SK-MEL-5 (cell line): ENCODE results near the gene MCL1. TPM values are rescaled to one million over a fixed set of nuclear protein-coding genes. Genes with fewer than 3 reads are reported as not detected.
"Not testable (repeated sequence)": the region's sequence is repeated elsewhere in the genome, so short reads cannot be mapped to it uniquely, and the experiment has no call there.

ENCODE experiments used
- DNase-seq: peaks from one replicate; pipeline ENCODE4 v3.0.0-alpha.2; 2016; ENCODE audit warnings: low read depth, low spot score
- in situ Hi-C: cut with HindIII; loops from 2 replicates; pipeline ENCODE4 v1.10.0; 2016; ENCODE audit warnings: low sequenced_read_pairs, high pct_unique_total_duplicates, low pct_unique_long_range_greater_than_20kb
- total RNA-seq: library from RNA; depleted of rRNA; stranded (reverse); fragments of >200 nt; shearing (Covaris generic); gene quantifications from 2 replicates; pipeline ENCODE4 v1.2.3, GENCODE V29; 2014

MCL1 gene
- total RNA-seq, 1 experiment from 2014 or later: 123 TPM

GRCh38 chr1:150606463-150607142 is 27.2 kb upstream of the MCL1 start:
- no peak for DNase-seq
- in situ Hi-C loops: no loop called here

- in situ Hi-C loops, DNase-seq: not testable (repeated sequence)
Measured at GRCh38 chr1:150605451-150605731, 26.0 kb upstream of the MCL1 start.

- DNase-seq: no peak
- in situ Hi-C loops: no loop called here
Measured at GRCh38 chr1:150604226-150604588, 24.8 kb upstream of the MCL1 start.

- DNase-seq: no peak
- in situ Hi-C loops: no loop called here
Measured at GRCh38 chr1:150603711-150604110, 24.3 kb upstream of the MCL1 start.

DNA sequence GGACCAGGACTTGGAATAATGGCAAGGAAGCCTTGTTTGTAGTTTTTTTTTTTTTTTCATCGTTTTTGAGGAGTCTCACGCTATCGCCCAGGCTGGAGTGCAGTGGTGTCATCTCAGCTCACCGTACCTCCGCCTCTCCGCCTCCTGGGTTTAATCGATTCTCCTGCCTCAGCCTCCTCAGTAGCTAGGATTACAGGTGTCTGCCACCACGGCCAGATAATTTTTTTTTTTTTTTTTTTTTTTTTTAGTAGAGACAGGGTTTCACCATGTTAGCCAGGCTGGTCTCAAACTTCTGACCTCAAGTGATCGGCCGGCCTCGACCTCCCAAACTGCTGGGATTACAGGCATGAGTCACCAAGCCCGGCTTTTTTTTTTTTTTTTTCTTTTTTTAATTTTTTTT is 23.0 kb upstream of the MCL1 start:
- in situ Hi-C loops, DNase-seq: not testable (repeated sequence)

DNA sequence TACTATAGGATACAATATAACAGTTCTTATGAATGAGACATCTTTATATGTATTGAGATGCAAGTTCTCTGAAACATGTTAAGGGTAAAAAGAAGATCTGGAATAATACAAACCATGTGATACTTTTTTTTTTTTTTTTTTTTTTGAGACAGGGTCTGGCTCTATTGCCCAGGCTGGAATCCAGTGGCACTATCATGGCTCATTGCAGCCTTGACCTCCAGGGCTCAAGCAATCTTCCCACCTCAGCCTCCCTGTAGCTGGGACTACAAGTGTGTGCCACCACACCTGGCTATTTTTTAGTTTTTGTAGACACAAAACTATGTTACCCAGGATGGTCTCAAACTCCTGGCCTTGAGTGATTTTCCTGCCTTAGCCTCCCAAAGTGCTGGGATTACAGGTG is 22.1 kb upstream of the MCL1 start:
- DNase-seq: no peak
- in situ Hi-C loops: no loop called here

DNA sequence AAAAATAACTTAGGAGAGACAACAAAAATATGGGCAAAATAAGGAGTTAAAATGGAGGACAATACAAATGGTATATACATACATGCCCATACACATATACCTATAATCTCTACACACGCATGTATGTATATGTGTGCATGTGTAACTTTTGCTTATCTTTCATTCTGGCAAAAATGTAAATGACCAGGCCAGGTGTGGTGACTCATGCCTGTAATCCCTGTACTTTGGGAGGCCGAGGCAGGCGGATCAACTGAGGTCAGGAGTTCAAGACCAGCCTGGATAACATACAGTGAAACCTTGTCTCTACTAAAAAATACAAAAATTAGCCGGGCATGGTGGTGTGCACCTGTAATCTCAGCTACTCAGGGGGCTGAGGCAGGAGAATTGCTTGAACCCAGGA is 18.9 kb upstream of the MCL1 start:
- in situ Hi-C loops, DNase-seq: not testable (repeated sequence)

DNA sequence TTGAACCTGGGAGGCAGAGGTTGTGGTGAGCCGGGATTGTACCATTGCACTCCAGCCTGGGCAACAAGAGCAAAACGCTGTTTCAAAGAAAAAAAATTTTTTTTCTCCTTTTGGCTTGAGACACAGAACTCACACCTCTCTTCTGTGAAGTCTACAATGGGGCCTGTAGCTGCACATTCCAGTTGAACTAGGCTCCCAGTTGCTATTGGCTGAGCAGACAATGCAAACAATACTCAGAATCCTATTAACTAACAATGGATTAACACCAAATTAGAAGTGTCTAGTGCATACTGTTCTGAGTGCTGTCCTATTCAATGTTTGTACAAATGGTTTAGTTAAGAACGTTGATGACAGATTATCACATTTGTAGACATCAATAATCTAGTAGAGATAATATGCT is 17.6 kb upstream of the MCL1 start:
- no peak for DNase-seq
- in situ Hi-C loops: no loop called here

GRCh38 chr1:150596095-150596892 is 16.9 kb upstream of the MCL1 start:
- DNase-seq: no peak
- in situ Hi-C loops: no loop called here

GRCh38 chr1:150582371-150582770 is 3.0 kb upstream of the MCL1 start:
- in situ Hi-C loops: no loop called here
- no peak for DNase-seq

DNA sequence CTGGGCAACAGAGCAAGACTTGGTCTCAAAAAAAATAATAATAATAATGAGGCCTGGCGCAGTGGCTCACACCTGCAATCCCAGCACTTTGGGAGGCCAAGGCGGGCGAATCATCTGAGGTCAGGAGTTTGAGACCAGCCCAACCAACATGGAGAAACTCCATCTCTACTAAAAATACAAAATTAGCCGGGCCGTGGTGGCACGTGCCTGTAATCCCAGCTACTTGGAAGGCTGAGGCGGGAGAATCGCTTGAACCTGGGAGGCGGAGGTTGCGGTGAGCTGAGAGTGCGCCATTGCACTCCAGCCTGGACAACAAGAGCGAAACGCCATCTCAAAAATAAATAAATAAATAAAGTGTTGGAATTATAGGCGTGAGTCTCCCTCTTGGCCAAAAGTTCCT is 2.6 kb upstream of the MCL1 start:
- DNase-seq, in situ Hi-C loops: not testable (repeated sequence)

GRCh38 chr1:150581437-150581836 is 2.0 kb upstream of the MCL1 start:
- DNase-seq, in situ Hi-C loops: not testable (repeated sequence)

GRCh38 chr1:150580966-150581365 is 1.6 kb upstream of the MCL1 start:
- DNase-seq, in situ Hi-C loops: not testable (repeated sequence)

DNA sequence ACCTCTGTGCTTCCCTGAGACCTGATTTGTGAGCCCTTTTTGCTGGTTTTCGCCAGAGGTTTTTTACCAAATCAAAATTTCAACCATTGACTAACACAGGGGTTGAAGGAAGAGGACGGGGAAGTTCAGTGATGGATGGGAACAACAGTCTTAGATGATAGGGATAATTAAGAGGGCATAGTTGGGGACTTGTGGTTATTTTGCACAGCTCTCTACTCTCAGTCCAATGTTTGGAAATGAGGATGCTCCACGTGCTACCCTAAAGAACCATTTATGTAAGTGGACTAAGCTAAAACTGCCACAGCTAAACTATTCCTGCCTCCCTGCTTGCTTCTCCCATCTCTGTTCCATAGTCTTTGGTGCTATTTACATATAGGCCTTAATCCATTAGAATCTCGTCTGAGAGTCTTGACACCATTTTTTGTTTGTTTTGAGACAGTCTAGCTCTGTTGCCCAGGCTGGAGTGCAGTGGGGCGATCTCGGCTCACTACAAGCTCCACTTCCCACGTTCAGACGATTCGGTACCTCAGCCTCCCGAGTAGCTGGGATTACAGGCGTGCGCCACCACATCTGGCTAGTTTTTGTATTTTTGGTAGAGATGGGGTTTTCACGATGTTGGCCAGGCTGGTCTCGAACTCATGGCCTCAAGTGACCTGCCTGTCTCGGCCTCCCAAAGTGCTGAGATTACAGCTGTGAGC is 684 bp upstream of the MCL1 start:
- DNase-seq: no peak
- in situ Hi-C loops: loop anchor here (10.0 kb wide), 1 partner anchor 65 kb away; no protein-coding TSS in a partner anchor

DNA sequence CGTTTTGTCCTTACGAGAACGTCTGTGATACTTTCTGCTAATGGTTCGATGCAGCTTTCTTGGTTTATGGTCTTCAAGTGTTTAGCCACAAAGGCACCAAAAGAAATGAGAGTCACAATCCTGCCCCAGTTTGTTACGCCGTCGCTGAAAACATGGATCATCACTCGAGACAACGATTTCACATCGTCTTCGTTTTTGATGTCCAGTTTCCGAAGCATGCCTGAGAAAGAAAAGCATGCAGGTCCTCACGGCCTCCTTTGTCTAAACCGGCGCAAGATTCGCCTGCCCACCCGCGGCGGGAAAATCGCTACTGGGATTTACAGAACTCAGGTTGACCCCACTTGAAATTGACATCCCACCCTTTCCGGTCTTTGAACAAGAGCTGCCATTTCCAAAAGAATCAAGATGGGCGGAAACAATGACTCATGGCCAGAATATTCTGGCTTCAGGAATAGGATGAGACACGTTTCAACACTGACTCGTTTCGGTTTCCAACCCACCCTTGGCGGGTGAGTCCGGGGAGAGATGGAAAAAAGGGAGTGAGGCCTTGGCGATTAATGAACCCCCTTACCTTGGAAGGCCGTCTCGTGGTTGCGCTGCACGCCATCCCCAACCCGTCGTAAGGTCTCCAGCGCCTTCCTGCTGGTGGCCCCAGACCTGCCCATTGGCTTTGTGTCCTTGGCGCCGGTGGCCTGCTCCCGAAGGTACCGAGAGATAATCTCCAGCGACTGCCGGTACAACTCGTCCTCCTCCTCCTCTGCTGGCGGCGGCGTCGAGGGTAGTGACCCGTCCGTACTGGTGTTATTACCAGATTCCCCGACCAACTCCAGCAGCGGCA is 919 bp downstream of the MCL1 start:
- in situ Hi-C loops: loop anchor here (10.0 kb wide), 1 partner anchor 66 kb away; no protein-coding TSS in a partner anchor
- DNase-seq: peak; percentile 54

- peak; percentile 64 for DNase-seq
- in situ Hi-C loops: loop anchor here (10.0 kb wide), 1 partner anchor 67 kb away; no protein-coding TSS in a partner anchor
Measured at GRCh38 chr1:150577557-150578271, 1.7 kb downstream of the MCL1 start.
